HepG2 (cell line): ENCODE measurements around the gene TIMM23. TPM values are rescaled to one million over a fixed set of nuclear protein-coding genes. Genes with fewer than 3 reads are reported as not detected.
A peak's percentile ranks its signal among the peaks of the same experiment; 100 is the strongest.

Experiments used
- ATM ChIP-seq: fragments of 450-650 bp; IDR thresholded peaks from 2 replicates; pipeline ENCODE4 v1.7.1; 2017; ENCODE audit warnings: mild to moderate bottlenecking, borderline replicate concordance
- FOSL2 ChIP-seq: sonication (generic); formaldehyde crosslinking; IDR thresholded peaks from 2 replicates; pipeline ENCODE4 v1.4.0; 2020; ENCODE audit warnings: missing genetic modification reagents
- FOXM1 ChIP-seq: sonication (generic); formaldehyde crosslinking; IDR thresholded peaks from 2 replicates; pipeline ENCODE4 v1.5.0; 2020; ENCODE audit warnings: missing genetic modification reagents
- GPBP1L1 ChIP-seq: sonication (generic); formaldehyde crosslinking; IDR thresholded peaks from 2 replicates; pipeline ENCODE4 v1.5.0; 2020; ENCODE audit warnings: mild to moderate bottlenecking, missing genetic modification reagents
- HNRNPK ChIP-seq: fragments of 200-400 bp; formaldehyde crosslinking; IDR thresholded peaks from 2 replicates; pipeline ENCODE4 v1.6.1; 2018; ENCODE audit warnings: low read length, low read depth, moderate library complexity, mild to moderate bottlenecking; ENCODE audit not compliant: poor library complexity, severe bottlenecking
- HOXA3 ChIP-seq: sonication (generic); formaldehyde crosslinking; IDR thresholded peaks from 2 replicates; pipeline ENCODE4 v1.5.0; 2020; ENCODE audit warnings: missing genetic modification reagents
- KDM4B ChIP-seq: sonication (generic); formaldehyde crosslinking; IDR thresholded peaks from 2 replicates; pipeline ENCODE4 v1.4.0; 2020; ENCODE audit warnings: missing genetic modification reagents
- MXD4 ChIP-seq: IDR thresholded peaks from 2 replicates; pipeline ENCODE4 v1.6.1; 2016; ENCODE audit warnings: mild to moderate bottlenecking, missing biosample characterization, missing genetic modification reagents
- MXI1 ChIP-seq: IDR thresholded peaks from 3 replicates; pipeline ENCODE4 v1.6.1; 2012; ENCODE audit warnings: low read depth, low read length, inconsistent platforms, borderline replicate concordance
- PAXIP1 ChIP-seq: sonication (generic); formaldehyde crosslinking; conservative IDR thresholded peaks from 2 replicates; pipeline ENCODE4 v1.4.0; 2020; ENCODE audit warnings: mild to moderate bottlenecking, missing genetic modification reagents, moderate library complexity
- RNF2 ChIP-seq: fragments of 450-650 bp; conservative IDR thresholded peaks from 2 replicates; pipeline ENCODE4 v1.6.1; 2016; ENCODE audit warnings: low read depth
- SAP130 ChIP-seq: IDR thresholded peaks from 2 replicates; pipeline ENCODE4 v1.6.1; 2016; ENCODE audit warnings: low read depth
- SIX4 ChIP-seq: sonication (generic); formaldehyde crosslinking; IDR thresholded peaks from 2 replicates; pipeline ENCODE4 v1.4.0; 2020; ENCODE audit warnings: missing genetic modification reagents
- SMYD3 ChIP-seq: sonication (generic); formaldehyde crosslinking; IDR thresholded peaks from 2 replicates; pipeline ENCODE4 v1.8.1; 2023; ENCODE audit warnings: mild to moderate bottlenecking, missing genetic modification reagents
- YEATS4 ChIP-seq: sonication (generic); formaldehyde crosslinking; IDR thresholded peaks from 2 replicates; pipeline ENCODE4 v1.4.0; 2020; ENCODE audit warnings: missing genetic modification reagents, borderline replicate concordance
- ZBTB7B ChIP-seq: sonication (generic); formaldehyde crosslinking; IDR thresholded peaks from 2 replicates; pipeline ENCODE4 v1.4.0; 2020; ENCODE audit warnings: missing genetic modification reagents
- ZMYM4 ChIP-seq: sonication (generic); formaldehyde crosslinking; IDR thresholded peaks from 2 replicates; pipeline ENCODE4 v1.8.1; 2023; ENCODE audit warnings: mild to moderate bottlenecking, missing genetic modification reagents
- ZNF317 ChIP-seq: sonication (generic); formaldehyde crosslinking; IDR thresholded peaks from 2 replicates; pipeline ENCODE4 v1.5.0; 2020; ENCODE audit warnings: mild to moderate bottlenecking, missing genetic modification reagents
- ZNF33B ChIP-seq: sonication (generic); formaldehyde crosslinking; IDR thresholded peaks from 2 replicates; pipeline ENCODE4 v1.5.1; 2020; ENCODE audit warnings: mild to moderate bottlenecking, missing genetic modification reagents
- ZNF652 ChIP-seq: IDR thresholded peaks from 2 replicates; pipeline ENCODE4 v1.6.1; 2016; ENCODE audit warnings: low read depth, borderline replicate concordance
- ZNF710 ChIP-seq: sonication (generic); formaldehyde crosslinking; IDR thresholded peaks from 2 replicates; pipeline ENCODE4 v1.5.0; 2020; ENCODE audit warnings: mild to moderate bottlenecking, missing genetic modification reagents, borderline replicate concordance
- ZNF775 ChIP-seq: sonication (generic); formaldehyde crosslinking; IDR thresholded peaks from 2 replicates; pipeline ENCODE4 v1.4.0; 2020; ENCODE audit warnings: missing genetic modification reagents, mild to moderate bottlenecking, moderate library complexity, borderline replicate concordance
- polyA plus RNA-seq, 8 experiments: library from polyadenylated mRNA; depleted of rRNA in 3 of 8; stranded (reverse) in 7 of 8; unstranded in 1 of 8; fragments of >200 nt; fragmentation: Illumina TruSeq in 4 of 8; extraction: Trizol in 4 of 8; gene quantifications; 2 replicates each; pipeline versions ENCODE4 v1.2.1 to v1.2.3, GENCODE V29; 2011 to 2016; ENCODE audit warnings: low read depth in 4 of 8, missing spikeins in 1 of 8, mixed read lengths in 1 of 8; ENCODE audit not compliant: insufficient read depth in 1 of 8
- total RNA-seq, 5 experiments: library from RNA; depleted of rRNA; stranded (reverse); fragments of >200 nt; fragmentation: Illumina TruSeq; extraction: Trizol; gene quantifications; 2 replicates each; pipeline ENCODE4 v1.2.3, GENCODE V29; 2016; ENCODE audit warnings: low read depth in 1 of 5
- TF ChIP-seq, protein P1 (sequence below): sonication (generic); formaldehyde crosslinking; IDR thresholded peaks from 2 replicates; pipeline ENCODE4 v1.4.0; 2020; ENCODE audit warnings: missing genetic modification reagents

Gene TIMM23
- total and polyA plus RNA-seq, 2 of the 13 experiments (the other 11 are each of a cell fraction or from before 2014, with no cell fraction given) = 80.2 to 98.6 TPM

GRCh38 chr10:46033602-46034011, 61.3 kb downstream of the TIMM23 start (continued):
- TF ChIP-seq ZNF710 (no peak), HNRNPK (no peak), HOXA3 (CRISPR knock-in tag) (peak; percentile 47; the same call in 1 of the 2 replicates), KDM4B (CRISPR knock-in tag) (peak; percentile 14; the same call in 1 of the 2 replicates), FOXM1 (CRISPR knock-in tag) (no peak), MXI1 (peak; percentile 63; the same call in 1 of the 3 replicates), YEATS4 (CRISPR knock-in tag) (peak; percentile 40; the same call in 1 of the 2 replicates), RNF2 (no peak), SAP130 (CRISPR knock-in tag) (peak; percentile 89), ATM (no peak), ZNF33B (CRISPR knock-in tag) (no peak), ZNF652 (CRISPR knock-in tag) (peak; percentile 34; the same call in 1 of the 2 replicates), ZBTB7B (0 out of 2 replicates have a peak, but pooled peaks have one; percentile 17), ZNF317 (CRISPR knock-in tag) (0 out of 2 replicates have a peak, but pooled peaks have one; percentile 27), SIX4 (no peak), FOSL2 (peak; percentile 90), ZNF775 (CRISPR knock-in tag) (no peak), PAXIP1 (CRISPR knock-in tag) (peak; percentile 54), ZMYM4 (CRISPR knock-in tag) (peak; percentile 28; the same call in 1 of the 2 replicates), SMYD3 (CRISPR knock-in tag) (peak; percentile 59; the same call in 1 of the 2 replicates), GPBP1L1 (CRISPR knock-in tag) (no peak), MXD4 (CRISPR knock-in tag) (no peak; the same call in 1 of the 2 replicates)
- TF ChIP-seq, protein P1, sequence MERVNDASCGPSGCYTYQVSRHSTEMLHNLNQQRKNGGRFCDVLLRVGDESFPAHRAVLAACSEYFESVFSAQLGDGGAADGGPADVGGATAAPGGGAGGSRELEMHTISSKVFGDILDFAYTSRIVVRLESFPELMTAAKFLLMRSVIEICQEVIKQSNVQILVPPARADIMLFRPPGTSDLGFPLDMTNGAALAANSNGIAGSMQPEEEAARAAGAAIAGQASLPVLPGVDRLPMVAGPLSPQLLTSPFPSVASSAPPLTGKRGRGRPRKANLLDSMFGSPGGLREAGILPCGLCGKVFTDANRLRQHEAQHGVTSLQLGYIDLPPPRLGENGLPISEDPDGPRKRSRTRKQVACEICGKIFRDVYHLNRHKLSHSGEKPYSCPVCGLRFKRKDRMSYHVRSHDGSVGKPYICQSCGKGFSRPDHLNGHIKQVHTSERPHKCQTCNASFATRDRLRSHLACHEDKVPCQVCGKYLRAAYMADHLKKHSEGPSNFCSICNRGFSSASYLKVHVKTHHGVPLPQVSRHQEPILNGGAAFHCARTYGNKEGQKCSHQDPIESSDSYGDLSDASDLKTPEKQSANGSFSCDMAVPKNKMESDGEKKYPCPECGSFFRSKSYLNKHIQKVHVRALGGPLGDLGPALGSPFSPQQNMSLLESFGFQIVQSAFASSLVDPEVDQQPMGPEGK (CRISPR knock-in tag) = no peak
